Measurements from ENCODE around the gene SAMD3. TPM values are rescaled to one million over a fixed set of nuclear protein-coding genes. Genes with fewer than 3 reads are reported as not detected.
"Not testable (repeated sequence)": the region's sequence is repeated elsewhere in the genome, so short reads cannot be mapped to it uniquely, and the experiment has no call there.

Gene SAMD3
- total and polyA plus RNA-seq, 12 donors: 0.48 to 12.5 (median 4.4) TPM; not detected in 1

GRCh38 chr6:130156908-130157307 lies 65.8 kb downstream of the SAMD3 start:
- no peak overlapping the region for H3K27ac ChIP-seq
- no peak overlapping the region for H3K4me3 ChIP-seq
- no peaks in the 10 kb centered on the region for H3K9me3 ChIP-seq (replicated peaks in 1 of 3)
- DNase-seq: no peak
- WGBS, 4 donors: 93 to 96% (median 95%) methylated on average over 5 of the region's 5 CpGs
- H3K36me3 ChIP-seq (replicated peaks in 1 of 2): no peaks in the 10 kb centered on the region
- intact Hi-C loops (cut with DNase I): no loop called here
- H3K4me1 ChIP-seq (replicated peaks in 1 of 2): no peaks in the 10 kb centered on the region
- TF ChIP-seq POLR2A (IDR thresholded peaks at IDR 0.05) (no peak), CTCF (IDR thresholded peaks at IDR 0.05) (no peak)
- H3K27me3 ChIP-seq: no peaks in the 10 kb centered on the region

GRCh38 chr6:130152908-130153510 lies 69.7 kb downstream of the SAMD3 start:
- no peaks in the 10 kb centered on the region for H3K9me3 ChIP-seq (replicated peaks in 1 of 3)
- no peak overlapping the region for H3K4me3 ChIP-seq
- no peaks in the 10 kb centered on the region for H3K4me1 ChIP-seq (replicated peaks in 1 of 2)
- H3K27ac ChIP-seq: no peak overlapping the region
- intact Hi-C loops (cut with DNase I): no loop called here
- WGBS, 4 donors: 89 to 96% (median 93%) methylated on average over 6 of the region's 6 CpGs
- H3K36me3 ChIP-seq (replicated peaks in 1 of 2): no peaks in the 10 kb centered on the region
- H3K27me3 ChIP-seq: no peaks in the 10 kb centered on the region
- TF ChIP-seq POLR2A (IDR thresholded peaks at IDR 0.05): no peak
- TF ChIP-seq CTCF (IDR thresholded peaks at IDR 0.05): no peak
- DNase-seq: no peak

GRCh38 chr6:130150906-130151305 lies 71.8 kb downstream of the SAMD3 start:
- TF ChIP-seq CTCF (IDR thresholded peaks at IDR 0.05) (no peak), POLR2A (IDR thresholded peaks at IDR 0.05) (no peak)

GRCh38 chr6:130149016-130149415 lies 73.7 kb downstream of the SAMD3 start:
- H3K27me3 ChIP-seq; DNase-seq; H3K27ac ChIP-seq; H3K9me3 ChIP-seq (replicated peaks in 1 of 3); intact Hi-C loops (cut with DNase I); H3K4me1 ChIP-seq (replicated peaks in 1 of 2); H3K4me3 ChIP-seq; H3K36me3 ChIP-seq (replicated peaks in 1 of 2): not testable (repeated sequence)
- 91 to 98% (median 93%) methylated on average over 2 of the region's 2 CpGs for WGBS, 4 donors

More at GRCh38 chr6:130150906-130151305, 71.8 kb downstream of the SAMD3 start:
- Histone ChIP-seq H3K4me3 (no peak overlapping the region), H3K27me3 (no peaks in the 10 kb centered on the region), H3K9me3 (replicated peaks in 1 of 3) (no peaks in the 10 kb centered on the region), H3K36me3 (replicated peaks in 1 of 2) (no peaks in the 10 kb centered on the region), H3K4me1 (replicated peaks in 1 of 2) (no peaks in the 10 kb centered on the region), H3K27ac (no peak overlapping the region)
- intact Hi-C loops (cut with DNase I): no loop called here
- no peak for DNase-seq
- WGBS, 4 donors: 79 to 83% (median 81%) methylated on average over 6 to 8 of the region's 8 CpGs

GRCh38 chr6:130148181-130148580 lies 74.6 kb downstream of the SAMD3 start:
- intact Hi-C loops (cut with DNase I): no loop called here
- TF ChIP-seq CTCF (IDR thresholded peaks at IDR 0.05) (no peak), POLR2A (IDR thresholded peaks at IDR 0.05) (no peak)
- H3K27ac ChIP-seq: no peak overlapping the region
- 80 to 94% (median 89%) methylated on average over 7 of the region's 7 CpGs for WGBS, 4 donors
- H3K4me3 ChIP-seq: no peak overlapping the region
- no peaks in the 10 kb centered on the region for H3K4me1 ChIP-seq (replicated peaks in 1 of 2)
- DNase-seq: no peak
- no peaks in the 10 kb centered on the region for H3K9me3 ChIP-seq (replicated peaks in 1 of 3)
- no peaks in the 10 kb centered on the region for H3K36me3 ChIP-seq (replicated peaks in 1 of 2)
- H3K27me3 ChIP-seq: no peaks in the 10 kb centered on the region

Measured in adrenal gland (tissue), 12 donors.